MCF 10A (cell line): ENCODE data around the gene GULP1. TPM values are rescaled to one million over a fixed set of nuclear protein-coding genes. Genes with fewer than 3 reads are reported as not detected.

Experiments
- BruUV-seq: library from RNA; stranded (reverse); fragments of 400-500 nt; replicated peaks from 2 replicates; lab custom pipeline; 2021; lab: Mats Ljungman, UMichigan
- CTCF ChIA-PET: fragments of 300-600 bp; sonication (Branson Sonifier 250); formaldehyde crosslinking; extraction: SDS; loops from one replicate; lab custom pipeline; 2021; ENCODE audit warnings: antibody characterized with exemption, inconsistent platforms; lab: Yijun Ruan, JAX
- POLR2A ChIA-PET: fragments of 300-600, 350-650 bp; sonication (Branson Sonifier 250); formaldehyde crosslinking; extraction: SDS; loops from one replicate; lab custom pipeline; 2020; ENCODE audit warnings: antibody characterized with exemption, inconsistent platforms; lab: Yijun Ruan, JAX
- DNase-seq: peaks from one replicate; pipeline ENCODE4 v3.0.0-alpha.2; 2018; ENCODE audit not compliant: unreplicated experiment
- H3K27ac Mint-ChIP-seq: one replicate; pipeline ENCODE4 v1.8.0; 2022; ENCODE audit warnings: mild to moderate bottlenecking, low read depth, mixed read lengths; ENCODE audit not compliant: unreplicated experiment
- H3K27me3 Mint-ChIP-seq: one replicate; pipeline ENCODE4 v1.8.0; 2022; ENCODE audit warnings: mixed read lengths; ENCODE audit not compliant: insufficient read depth, unreplicated experiment
- H3K36me3 Mint-ChIP-seq: one replicate; pipeline ENCODE4 v1.8.0; 2022; ENCODE audit warnings: mild to moderate bottlenecking, moderate library complexity, mixed read lengths; ENCODE audit not compliant: insufficient read depth, unreplicated experiment
- H3K4me1 Mint-ChIP-seq: one replicate; pipeline ENCODE4 v1.8.0; 2022; ENCODE audit warnings: mixed read lengths; ENCODE audit not compliant: insufficient read depth, unreplicated experiment
- H3K4me3 Mint-ChIP-seq: one replicate; pipeline ENCODE4 v1.8.0; 2022; ENCODE audit warnings: mild to moderate bottlenecking, moderate library complexity, mixed read lengths; ENCODE audit not compliant: unreplicated experiment
- H3K9me3 Mint-ChIP-seq: one replicate; pipeline ENCODE4 v1.8.0; 2022; ENCODE audit warnings: mixed read lengths; ENCODE audit not compliant: unreplicated experiment
- CTCF ChIP-seq: fragments of 200-600 bp; IDR thresholded peaks from one replicate; pipeline ENCODE4 v1.8.0; 2022; ENCODE audit warnings: antibody characterized with exemption, mild to moderate bottlenecking; ENCODE audit not compliant: unreplicated experiment
- intact Hi-C: fragments of 100-400 bp; cut with micrococcal nuclease; formaldehyde crosslinking; loops from 2 replicates; pipeline ENCODE4 v1.14.1; 2022
- total RNA-seq: library from RNA; stranded (reverse); gene quantifications from 2 replicates; pipeline ENCODE4 v1.2.3, GENCODE V29; 2022

The GULP1 gene
- total RNA-seq, 1 experiment from 2014 or later, result 4.2 TPM

DNA sequence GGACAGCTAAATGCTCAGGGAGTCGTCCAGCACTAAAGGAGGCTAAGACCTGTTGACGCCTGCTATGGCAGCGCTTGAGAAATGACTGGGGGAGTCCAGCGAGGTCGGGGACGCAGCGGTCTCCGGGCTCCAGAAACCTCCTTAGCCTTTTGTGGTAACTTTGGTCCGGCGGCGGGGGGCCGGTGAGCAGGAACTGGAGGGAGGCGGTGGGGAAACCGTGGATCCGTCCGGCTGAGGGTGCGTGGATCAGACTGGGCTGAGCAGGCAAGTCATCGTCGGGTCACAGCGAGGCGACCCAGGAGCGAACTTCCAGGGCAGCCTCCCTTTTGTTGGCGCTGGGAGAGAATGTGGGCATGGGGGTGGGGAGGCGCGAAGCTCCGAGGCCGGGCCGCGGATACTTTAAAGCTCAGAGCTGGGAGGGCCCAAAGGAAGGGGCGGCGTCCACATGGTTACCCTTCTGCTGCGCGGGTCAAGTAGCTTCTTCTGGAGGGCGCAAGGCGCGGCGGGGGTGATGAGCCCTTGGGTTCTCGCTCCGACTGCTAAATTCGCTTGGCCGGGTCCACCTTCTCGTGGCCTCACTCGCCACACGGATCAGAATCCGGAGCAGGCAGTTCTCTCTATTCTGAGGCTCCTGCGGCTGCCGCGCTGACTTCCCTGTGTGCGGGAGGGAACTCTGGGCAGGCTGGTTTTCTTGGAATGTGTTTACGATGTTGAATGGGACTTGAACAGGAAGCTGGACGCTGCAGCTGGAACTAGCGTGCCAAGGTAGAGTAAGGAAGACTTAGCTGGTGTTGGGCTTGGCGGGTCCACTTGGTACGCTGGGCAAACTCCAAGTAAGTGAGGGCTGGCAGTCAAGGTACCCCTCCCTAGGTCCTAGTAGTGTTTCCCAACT lies 920 bp downstream of the GULP1 start:
- H3K27ac Mint-ChIP-seq, result peak overlapping the region; percentile 87

DNA sequence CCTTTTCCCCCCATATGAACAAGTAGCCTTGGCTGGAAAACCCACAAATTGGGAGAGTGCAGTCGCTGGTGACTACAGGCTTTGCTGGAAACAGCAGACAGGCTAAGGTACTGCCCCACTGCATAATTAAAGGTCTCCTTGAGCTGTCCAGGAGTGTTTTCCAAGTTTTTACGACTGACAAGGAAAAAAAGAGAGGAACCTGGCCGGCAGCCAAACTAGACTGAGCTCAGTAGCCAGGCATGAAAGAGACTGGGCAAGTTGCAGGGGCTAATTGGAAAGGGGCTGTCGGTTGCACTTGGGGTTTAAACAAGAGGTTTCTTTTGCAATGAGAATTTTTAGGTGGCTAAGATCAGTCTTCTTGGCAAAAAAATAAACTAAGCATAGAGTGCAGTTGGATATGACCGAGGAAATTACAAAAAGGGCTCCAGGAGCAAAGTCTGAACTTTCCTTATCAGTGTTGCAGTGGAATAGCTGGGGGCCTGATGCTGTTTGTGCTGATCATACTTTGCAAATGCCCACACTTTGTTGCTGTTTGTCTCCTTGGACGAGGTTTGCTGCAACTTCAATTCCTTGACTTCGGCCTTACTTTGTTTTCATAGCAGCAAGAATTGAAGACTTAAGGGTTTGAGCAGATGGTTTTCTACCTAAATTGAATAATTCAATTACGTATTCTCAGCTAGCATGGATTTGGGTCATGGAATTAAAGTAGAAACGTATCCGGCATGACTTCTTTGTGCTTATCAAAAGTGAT lies 2.1 kb downstream of the GULP1 start:
- H3K27ac Mint-ChIP-seq, result peak overlapping the region; percentile 87
- intact Hi-C loops, result loop anchor here (5.0 to 10.0 kb wide), 3 partner anchors 449 to 789 kb away; no protein-coding TSS in a partner anchor
- H3K9me3 Mint-ChIP-seq, result no peaks in the 10 kb centered on the region
- no TSS peak for BruUV-seq
- POLR2A ChIA-PET, result interaction anchor here (0.6 to 2.7 kb wide), 15 partner anchors 14 to 794 kb away, joined by 3 to 10 read pairs (median 3); no protein-coding TSS in a partner anchor
- DNase-seq, result peak; percentile 79
- peak overlapping the region; percentile 99 for H3K4me3 Mint-ChIP-seq
- H3K36me3 Mint-ChIP-seq, result no peaks in the 10 kb centered on the region
- H3K27me3 Mint-ChIP-seq, result no peaks in the 10 kb centered on the region
- CTCF ChIA-PET, result interaction anchor here (0.5 to 3.5 kb wide), 13 partner anchors 8 to 1734 kb away, joined by 3 to 28 read pairs (median 4); no protein-coding TSS in a partner anchor
- no peak for TF ChIP-seq CTCF
- H3K4me1 Mint-ChIP-seq, result peaks cover 24% of the 10 kb centered on the region

More for the DNA sequence above, 920 bp downstream of the GULP1 start:
- peak overlapping the region; percentile 99 for H3K4me3 Mint-ChIP-seq
- peaks cover 22% of the 10 kb centered on the region for H3K4me1 Mint-ChIP-seq
- no peaks in the 10 kb centered on the region for H3K9me3 Mint-ChIP-seq
- POLR2A ChIA-PET, result interaction anchor here (0.5 to 2.7 kb wide), 36 partner anchors 9 to 1377 kb away, joined by 3 to 11 read pairs (median 3); no protein-coding TSS in a partner anchor
- intact Hi-C loops, result loop anchor here (5.0 to 10.0 kb wide), 3 partner anchors 448 to 788 kb away; no protein-coding TSS in a partner anchor
- H3K27me3 Mint-ChIP-seq, result no peaks in the 10 kb centered on the region
- H3K36me3 Mint-ChIP-seq, result no peaks in the 10 kb centered on the region
- TF ChIP-seq CTCF, result no peak
- peak; percentile 85 for DNase-seq
- BruUV-seq, result no TSS peak
- CTCF ChIA-PET, result interaction anchor here (0.5 to 3.5 kb wide), 35 partner anchors 9 to 1037 kb away, joined by 3 to 28 read pairs (median 3); no protein-coding TSS in a partner anchor

- POLR2A ChIA-PET, result interaction anchor here (0.7 to 1.7 kb wide), 4 partner anchors 16 to 750 kb away, joined by 3 read pairs; no protein-coding TSS in a partner anchor
- no peak overlapping the region for H3K27ac Mint-ChIP-seq
- no peaks in the 10 kb centered on the region for H3K9me3 Mint-ChIP-seq
- no peaks in the 10 kb centered on the region for H3K27me3 Mint-ChIP-seq
- H3K36me3 Mint-ChIP-seq, result no peaks in the 10 kb centered on the region
- TF ChIP-seq CTCF, result no peak
- peaks cover 31% of the 10 kb centered on the region for H3K4me1 Mint-ChIP-seq
- CTCF ChIA-PET, result interaction anchor here (0.8 to 1.2 kb wide), 3 partner anchors 79 to 713 kb away, joined by 3 read pairs; no protein-coding TSS in a partner anchor
- DNase-seq, result no peak
- BruUV-seq, result no TSS peak
- intact Hi-C loops, result loop anchor here (5.0 to 10.0 kb wide), 3 partner anchors 450 to 790 kb away; no protein-coding TSS in a partner anchor
- peak overlapping the region; percentile 99 for H3K4me3 Mint-ChIP-seq
Observed at GRCh38 chr2:188294352-188294926, 2.8 kb downstream of the GULP1 start.
